Activated CD4-positive, alpha-beta T cell treated with anti-CD3 and anti-CD28 coated beads, Interleukin-2, amount 50 U/mL, for 16 hours (primary cell): ENCODE measurements around the gene ZNF532.
A peak's percentile ranks its signal among the peaks of the same experiment; 100 is the strongest.
"Not testable (repeated sequence)": the region's sequence is repeated elsewhere in the genome, so short reads cannot be mapped to it uniquely, and the experiment has no call there.

Experiments used
- DNase-seq: peaks from one replicate; pipeline ENCODE4 v3.0.0-alpha.2; 2020

ZNF532 gene

DNA sequence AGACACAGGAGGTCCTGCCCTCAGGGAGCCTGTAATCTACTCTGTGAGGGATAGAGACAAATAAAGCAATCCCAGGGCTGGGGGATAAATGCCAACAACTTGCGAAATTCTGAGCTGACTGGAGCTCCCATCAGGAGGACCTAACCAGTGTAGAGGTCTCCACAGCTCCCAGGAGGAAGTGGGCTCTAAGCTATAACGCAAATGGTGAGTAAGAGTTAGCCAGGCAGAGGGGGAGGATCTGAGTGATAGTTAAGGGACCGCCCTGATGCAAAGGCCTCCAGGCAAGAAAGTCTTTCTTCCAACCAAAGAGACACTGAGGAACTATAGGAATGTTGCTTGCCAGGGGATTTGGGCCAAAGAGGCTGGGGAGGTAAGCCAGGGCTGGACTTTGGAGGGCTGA, 16.0 kb upstream of the ZNF532 start:
- no peak for DNase-seq

DNA sequence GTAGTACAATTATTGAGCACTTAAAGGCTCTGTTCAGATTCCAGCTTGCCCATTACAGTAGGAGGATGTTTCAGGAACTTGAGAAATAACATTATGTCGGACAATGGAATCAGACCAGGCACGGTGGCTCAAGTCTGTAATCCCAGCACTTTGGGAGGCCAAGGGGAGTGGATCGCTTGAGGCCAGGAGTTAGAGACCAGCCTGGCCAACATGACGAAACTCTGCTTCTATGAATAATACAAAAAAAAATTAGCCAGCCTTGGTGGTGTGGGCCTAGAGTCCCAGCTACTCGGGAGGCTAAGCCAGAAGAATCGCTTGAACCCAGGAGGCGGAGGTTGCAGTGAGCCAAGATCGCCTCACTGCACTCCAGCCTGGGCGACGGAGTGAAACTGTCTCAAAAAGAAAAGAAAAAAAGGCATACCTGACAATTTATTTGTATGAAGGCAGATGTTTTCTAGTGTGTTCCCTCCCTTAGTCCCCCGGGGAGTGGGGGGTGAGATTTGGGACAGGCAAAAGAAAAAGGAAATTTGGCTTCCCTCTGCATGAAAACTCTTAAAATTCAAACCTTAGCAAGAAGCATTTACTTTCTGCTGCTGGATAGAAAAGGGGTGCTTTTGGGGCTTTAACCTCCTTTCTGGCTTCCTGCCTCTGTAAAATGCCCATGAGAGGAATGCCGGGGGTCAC, 13.7 kb upstream of the ZNF532 start:
- no peak for DNase-seq

- no peak for DNase-seq
These were observed 12.8 kb upstream of the ZNF532 start for GRCh38 chr18:58851856-58852255.

GRCh38 chr18:58852629-58853028, 12.0 kb upstream of the ZNF532 start:
- no peak for DNase-seq

DNA sequence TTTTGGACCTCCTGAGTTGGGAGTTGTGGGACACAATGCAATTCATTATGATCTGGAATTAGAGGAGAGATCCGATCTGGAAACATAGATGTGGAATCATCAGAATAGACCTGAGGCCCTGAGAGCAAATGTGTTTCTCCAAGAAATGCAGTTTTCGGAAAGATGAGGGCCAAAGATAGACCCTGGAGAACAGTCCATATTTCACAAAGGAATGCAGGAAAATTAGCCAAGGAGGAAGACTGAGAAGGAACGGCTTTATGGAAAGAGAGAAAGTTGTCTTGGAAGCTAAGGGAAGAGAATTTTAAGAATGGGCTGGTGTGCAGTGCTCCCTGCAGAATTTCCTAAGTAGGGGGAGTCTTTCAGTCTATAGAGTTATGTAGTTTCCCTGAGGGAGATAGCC, 11.1 kb upstream of the ZNF532 start:
- DNase-seq, result no peak

DNA sequence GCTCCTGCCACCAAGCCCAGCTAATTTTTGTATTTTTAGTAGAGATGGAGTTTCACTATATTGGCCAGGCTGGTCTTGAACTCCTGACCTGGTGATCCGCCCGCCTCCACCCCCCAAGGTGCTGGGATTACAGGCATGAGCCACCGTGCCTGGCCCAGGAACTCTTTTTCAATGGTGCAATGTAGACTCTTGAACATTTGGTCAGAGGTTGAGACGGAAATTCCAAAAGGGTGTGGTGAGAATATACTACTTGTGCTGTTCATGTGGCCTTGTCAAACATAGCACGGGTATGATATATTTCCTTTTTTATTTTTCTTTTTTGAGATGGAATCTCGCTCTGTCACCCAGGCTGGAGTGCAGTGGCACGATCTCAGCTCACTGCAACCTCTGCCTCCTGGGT, 9.2 kb upstream of the ZNF532 start:
- not testable (repeated sequence) for DNase-seq

DNA sequence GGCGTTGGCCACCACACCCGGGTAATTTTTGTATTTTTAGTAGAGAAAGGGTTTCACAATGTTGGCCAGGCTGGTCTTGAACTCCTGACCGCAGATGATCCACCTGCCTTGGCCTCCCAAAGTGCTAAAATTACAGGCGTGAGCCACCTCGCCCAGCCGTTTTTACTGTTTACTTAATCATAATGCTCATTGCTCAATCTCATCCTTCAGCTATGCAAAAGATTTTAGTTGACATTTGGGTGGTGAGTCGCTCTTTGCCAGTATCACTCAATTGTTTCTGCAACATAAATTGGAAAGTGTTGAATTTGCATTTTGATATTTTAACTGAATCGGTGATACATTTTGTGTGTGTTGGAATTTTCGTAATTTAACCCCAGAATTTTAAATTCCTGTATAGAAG, 7.8 kb upstream of the ZNF532 start:
- no peak for DNase-seq

DNA sequence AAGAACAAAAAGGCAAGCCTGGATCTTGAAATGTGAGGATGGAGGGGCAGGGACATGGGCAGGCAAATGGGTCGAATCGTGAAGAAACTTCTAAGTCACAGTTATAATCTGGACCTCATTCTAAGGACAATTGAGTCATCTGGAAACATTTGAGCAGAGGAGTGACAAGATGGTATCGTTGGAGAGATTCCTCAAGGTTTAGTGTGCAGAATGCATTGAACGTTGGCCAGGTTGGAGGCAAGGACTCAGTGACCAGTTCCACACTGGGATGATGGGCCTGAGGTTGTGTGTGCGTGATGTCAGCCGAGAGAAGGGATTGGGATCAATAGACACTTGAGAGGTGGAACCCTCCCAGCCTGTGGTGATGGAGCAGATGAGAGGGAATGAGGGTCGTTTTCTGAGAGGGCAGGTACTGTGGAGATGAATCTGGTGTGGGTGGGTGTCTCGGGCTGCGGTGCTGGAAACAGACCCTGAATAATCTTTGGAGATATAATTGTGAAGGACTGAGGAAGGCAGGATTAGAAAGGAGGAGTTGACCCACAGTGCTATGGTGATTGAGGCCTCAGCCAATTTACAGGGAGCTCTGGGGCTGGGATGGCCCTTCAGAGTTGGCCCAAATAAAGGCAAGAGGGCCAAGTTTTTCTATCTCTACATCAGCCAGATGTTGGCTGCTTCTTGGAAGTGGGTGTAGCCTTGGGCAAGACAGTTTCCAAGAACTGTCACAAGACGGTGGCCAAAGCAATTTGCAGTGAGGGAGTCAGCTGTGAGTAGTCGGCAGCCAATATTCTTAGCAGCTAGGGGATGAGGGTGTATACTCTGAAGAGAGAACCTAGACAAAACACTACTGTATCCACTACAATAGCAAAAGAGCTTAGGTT, 5.8 kb upstream of the ZNF532 start:
- DNase-seq, result no peak

GRCh38 chr18:58859907-58860306, 4.8 kb upstream of the ZNF532 start:
- DNase-seq, result no peak

GRCh38 chr18:58860747-58861231, 3.9 kb upstream of the ZNF532 start:
- no peak for DNase-seq

GRCh38 chr18:58861353-58861752, 3.3 kb upstream of the ZNF532 start:
- no peak for DNase-seq

DNA sequence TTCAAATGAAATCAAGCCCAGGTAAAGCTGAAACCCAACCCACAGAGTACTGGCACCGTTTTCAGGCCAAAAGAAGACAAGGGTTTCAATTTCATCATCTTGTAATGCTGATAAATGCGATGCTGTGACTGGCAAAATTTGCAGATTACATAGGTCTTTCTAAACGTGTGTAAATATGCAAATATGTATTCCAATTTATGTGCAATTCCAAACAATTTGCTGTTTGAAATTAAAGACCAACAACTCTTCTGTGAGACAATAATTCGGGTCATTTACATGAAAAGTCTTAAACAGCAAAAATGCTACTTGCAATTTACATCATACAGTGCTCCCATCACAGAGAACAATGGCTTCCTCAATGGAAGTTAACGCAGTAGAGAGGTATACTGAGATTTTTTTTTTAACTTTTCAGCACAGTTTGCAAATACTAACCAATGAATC, 2.8 kb upstream of the ZNF532 start:
- DNase-seq, result no peak

DNA sequence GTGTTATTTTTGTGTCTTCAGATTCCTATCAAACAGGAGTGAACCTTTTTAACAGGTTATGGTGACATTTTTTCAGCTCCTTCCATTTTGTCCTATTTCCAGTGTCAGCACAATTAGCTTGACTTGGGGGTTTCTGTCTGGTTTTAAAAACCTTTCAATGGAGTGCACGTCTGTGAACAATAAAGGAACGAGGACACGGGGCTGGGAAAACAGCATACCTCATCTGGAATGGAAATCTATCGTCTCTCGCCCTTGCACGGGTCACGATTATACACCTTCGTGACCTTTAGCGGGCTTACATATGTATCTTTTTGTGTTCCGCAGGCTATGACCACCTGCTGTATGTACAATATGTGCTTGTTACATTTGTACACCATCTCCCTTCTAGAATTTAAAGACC, 2.3 kb upstream of the ZNF532 start:
- DNase-seq, result no peak

DNA sequence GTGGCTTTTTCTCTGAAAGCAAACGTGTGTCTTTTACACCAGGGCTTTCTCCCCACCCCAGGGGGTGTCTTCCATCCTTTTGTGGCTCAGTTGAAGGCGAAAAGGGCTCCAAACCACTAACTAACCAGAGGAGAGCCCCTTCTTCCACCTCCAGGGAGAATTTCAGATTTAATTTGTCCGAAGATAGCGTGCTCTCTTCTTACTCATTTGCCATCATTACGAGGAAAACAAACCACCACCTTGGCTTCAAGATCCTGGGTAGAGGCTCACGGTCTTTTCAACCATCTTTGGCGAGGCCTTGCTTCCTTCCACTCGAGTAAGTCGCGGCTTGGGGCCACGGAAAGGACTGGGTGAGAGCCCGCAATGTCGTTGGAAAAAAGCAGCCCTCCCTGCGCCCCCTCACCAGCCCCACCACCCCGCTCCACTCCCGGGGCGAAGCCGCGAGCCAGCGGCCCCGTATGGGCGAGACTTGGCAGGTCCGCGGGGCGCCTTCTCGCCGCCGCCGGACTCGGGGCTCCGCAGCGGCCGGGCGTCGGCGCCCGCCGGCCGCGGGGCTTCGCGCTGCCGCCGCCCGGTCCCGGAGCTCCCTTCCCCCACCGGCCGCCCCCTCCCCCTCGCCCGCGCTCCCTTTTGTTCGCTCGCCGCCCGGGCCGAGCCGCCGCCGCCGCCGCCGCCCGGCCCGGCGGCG, 1.7 kb upstream of the ZNF532 start:
- peak; percentile 16 for DNase-seq

DNA sequence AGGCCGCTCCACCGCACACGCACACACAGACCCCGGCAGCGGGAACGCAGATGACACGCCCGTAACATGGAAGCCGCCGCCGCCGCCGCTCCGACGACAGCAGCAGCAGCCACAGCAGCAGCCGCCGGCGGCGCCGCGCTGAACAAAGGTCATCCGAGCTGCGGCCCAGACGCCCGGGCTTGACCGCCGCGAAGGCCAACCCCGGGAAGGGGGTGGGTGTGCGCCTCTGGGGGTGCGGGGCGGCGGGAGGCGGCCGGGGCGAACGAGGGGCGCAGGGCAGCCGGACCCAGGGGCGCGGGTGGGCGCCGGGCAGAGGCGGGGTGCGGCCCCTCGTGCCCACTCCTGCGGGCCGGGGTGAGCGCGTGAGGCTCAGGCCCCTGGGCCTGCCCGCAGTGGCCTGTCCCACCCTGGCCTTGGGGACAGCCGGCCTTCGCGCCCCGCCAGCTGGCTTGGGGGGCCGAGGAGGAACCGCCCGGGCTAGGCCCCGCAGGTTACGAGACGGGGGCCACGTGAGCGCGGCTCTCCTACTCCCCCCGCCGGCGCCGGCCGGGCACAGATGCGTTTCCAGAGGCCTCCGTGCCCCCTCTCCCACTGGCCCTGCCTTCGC, 1.0 kb upstream of the ZNF532 start:
- peak; percentile 27 for DNase-seq

DNA sequence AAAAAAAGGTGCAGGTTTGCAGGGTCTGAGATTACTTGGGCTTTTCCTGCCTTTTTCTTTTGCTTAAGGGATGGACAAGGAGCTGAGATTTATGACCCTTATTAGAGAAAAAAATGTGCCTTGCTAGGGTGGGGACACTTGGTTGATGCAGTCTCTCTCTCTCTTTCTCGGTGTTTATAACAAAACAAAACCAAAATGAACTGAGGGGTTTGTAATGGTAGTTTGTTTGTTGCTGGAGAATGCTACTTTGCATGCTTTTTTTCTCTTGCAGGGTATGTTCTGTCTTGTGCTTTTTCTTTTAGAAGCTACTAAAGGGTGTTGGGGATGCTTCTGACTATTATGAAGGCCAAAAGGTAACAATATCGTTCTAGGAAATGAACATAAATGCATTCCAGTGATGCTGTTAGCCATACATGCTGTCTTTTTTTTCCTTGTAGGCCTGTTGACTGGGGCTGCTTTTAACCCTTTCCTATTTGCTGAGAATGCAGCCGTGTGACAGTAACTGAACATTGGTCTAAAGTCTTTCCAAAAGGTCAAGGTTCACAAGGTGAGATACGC, 435 bp downstream of the ZNF532 start:
- no peak for DNase-seq

DNA sequence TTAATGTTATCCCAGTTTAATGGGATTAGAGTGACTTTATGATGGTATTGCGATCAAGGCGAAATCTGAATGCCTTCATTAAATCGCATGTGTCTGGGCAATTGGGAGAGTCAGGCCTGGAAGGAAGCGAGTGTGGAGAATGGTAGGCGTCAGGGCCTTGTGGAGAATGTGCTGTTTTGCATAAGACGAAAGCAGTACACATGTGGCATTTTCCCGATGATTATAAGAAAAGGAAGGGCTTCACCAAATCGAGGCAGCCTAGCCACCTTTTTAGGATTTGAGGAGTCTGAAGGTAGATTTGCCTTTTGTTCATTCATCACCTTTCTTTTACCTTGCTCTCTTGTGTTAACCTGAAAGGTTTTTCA, 1.0 kb downstream of the ZNF532 start:
- no peak for DNase-seq

GRCh38 chr18:58866066-58866772, 1.5 kb downstream of the ZNF532 start:
- no peak for DNase-seq

DNA sequence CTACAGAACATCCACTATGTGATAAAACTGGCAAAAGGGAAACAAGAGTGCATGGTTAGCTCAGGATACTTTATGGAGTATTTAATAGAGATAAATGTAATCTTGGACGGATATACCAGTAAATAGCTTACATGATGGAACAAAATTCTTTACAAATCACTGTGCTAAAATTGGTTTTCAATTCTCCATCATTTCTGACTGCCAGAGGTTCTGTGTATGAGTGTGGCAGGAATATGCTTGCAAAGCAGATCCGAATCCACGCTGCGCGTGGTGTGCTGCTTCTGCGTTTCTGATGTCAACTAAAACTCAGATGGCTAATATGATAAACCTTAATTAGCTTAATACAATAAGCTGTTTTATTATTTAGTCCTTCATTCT, 2.1 kb downstream of the ZNF532 start:
- DNase-seq, result no peak

- no peak for DNase-seq
These were observed 2.7 kb downstream of the ZNF532 start for GRCh38 chr18:58867281-58867961.

DNA sequence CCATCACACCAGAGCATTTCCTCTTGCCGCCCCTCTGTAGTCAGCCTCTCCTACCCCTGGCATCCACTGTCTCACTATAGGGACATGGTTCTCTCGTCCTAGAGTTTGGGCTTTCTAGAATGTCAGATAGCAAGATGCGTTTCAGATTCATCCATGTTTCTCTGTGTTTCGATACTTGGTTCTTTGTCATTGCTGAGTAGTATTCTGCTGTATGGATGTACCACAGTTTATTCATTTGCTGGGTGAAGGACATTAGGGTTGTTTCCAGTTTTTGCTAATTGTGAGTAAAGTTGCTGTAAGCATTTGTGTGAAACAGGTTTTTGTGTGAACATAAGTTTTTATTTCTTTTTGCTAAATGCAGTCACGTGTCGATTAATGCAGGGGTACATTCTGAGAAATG, 3.8 kb downstream of the ZNF532 start:
- DNase-seq, result no peak

GRCh38 chr18:58870130-58870529, 5.5 kb downstream of the ZNF532 start:
- DNase-seq, result no peak
